Activated naive CD8-positive, alpha-beta T cell treated with anti-CD3 and anti-CD28 coated beads, Interleukin-2, amount 10 ng/mL, durations not matched to agents 7 days and 5 days (primary cell): Measurements from ENCODE around the gene SEMA4F. TPM values are rescaled to one million over a fixed set of nuclear protein-coding genes. Genes with fewer than 3 reads are reported as not detected.

Source experiments
- ATAC-seq: fragments of 150-1000 bp; cut with Tn5 transposase; one replicate; pipeline ENCODE4 v1.10.0; 2021; ENCODE audit warnings: low read depth, moderate library complexity
- POLR2A ChIA-PET: fragments of 350-600 bp; sonication (Branson Sonifier 250); formaldehyde crosslinking; loops from one replicate; lab custom pipeline; 2021; ENCODE audit warnings: antibody characterized with exemption; lab: Charles Lee
- DNase-seq: peaks from one replicate; pipeline ENCODE4 v3.0.0; 2021
- H3K27ac Mint-ChIP-seq: one replicate; pipeline ENCODE4 v1.8.0; 2022; ENCODE audit warnings: mild to moderate bottlenecking, mixed read lengths
- H3K27me3 Mint-ChIP-seq: one replicate; pipeline ENCODE4 v1.8.0; 2022; ENCODE audit warnings: mild to moderate bottlenecking, moderate library complexity, mixed read lengths
- H3K36me3 Mint-ChIP-seq: one replicate; pipeline ENCODE4 v1.8.0; 2021; ENCODE audit warnings: mild to moderate bottlenecking, mixed read lengths
- H3K4me1 Mint-ChIP-seq: one replicate; pipeline ENCODE4 v1.8.0; 2021; ENCODE audit warnings: mixed read lengths
- H3K4me3 Mint-ChIP-seq: one replicate; pipeline ENCODE4 v1.8.0; 2022; ENCODE audit warnings: mild to moderate bottlenecking, moderate library complexity, mixed read lengths
- H3K9me3 Mint-ChIP-seq: one replicate; pipeline ENCODE4 v1.8.0; 2021; ENCODE audit warnings: mixed read lengths
- total RNA-seq, 2 experiments: library from RNA; stranded (reverse); gene quantifications; one replicate each; pipeline ENCODE4 v1.2.3, GENCODE V29; 2021

SEMA4F gene
- total RNA-seq, 2 experiments from 2014 or later: 9.6 to 11.1 TPM

- H3K36me3 Mint-ChIP-seq: no peaks in the 10 kb centered on the region
- no peak for ATAC-seq
Observed at GRCh38 chr2:74724496-74724895, 70.4 kb downstream of the SEMA4F start.

GRCh38 chr2:74725287-74725686, 71.2 kb downstream of the SEMA4F start:
- POLR2A ChIA-PET: no interaction called here
- no peak for ATAC-seq

More at GRCh38 chr2:74724496-74724895, 70.4 kb downstream of the SEMA4F start:
- Mint-ChIP-seq H3K27ac (no peak overlapping the region), H3K9me3 (no peaks in the 10 kb centered on the region), H3K27me3 (peaks cover 24% of the 10 kb centered on the region), H3K4me1 (no peaks in the 10 kb centered on the region), H3K4me3 (no peak overlapping the region)
- DNase-seq: no peak
- POLR2A ChIA-PET: no interaction called here

GRCh38 chr2:74728842-74729241, 74.8 kb downstream of the SEMA4F start:
- H3K36me3 Mint-ChIP-seq: peaks cover 1% of the 10 kb centered on the region
- H3K4me3 Mint-ChIP-seq: no peak overlapping the region
- no peaks in the 10 kb centered on the region for H3K9me3 Mint-ChIP-seq

More at GRCh38 chr2:74725287-74725686, 71.2 kb downstream of the SEMA4F start:
- no peak for DNase-seq
- Mint-ChIP-seq H3K9me3 (no peaks in the 10 kb centered on the region), H3K36me3 (no peaks in the 10 kb centered on the region), H3K4me3 (no peak overlapping the region), H3K27me3 (peaks cover 24% of the 10 kb centered on the region), H3K27ac (no peak overlapping the region), H3K4me1 (no peaks in the 10 kb centered on the region)

GRCh38 chr2:74730530-74730929, 76.5 kb downstream of the SEMA4F start:
- POLR2A ChIA-PET: no interaction called here
- peaks cover 5% of the 10 kb centered on the region for H3K4me1 Mint-ChIP-seq
- peaks cover 23% of the 10 kb centered on the region for H3K27me3 Mint-ChIP-seq
- H3K27ac Mint-ChIP-seq: no peak overlapping the region
- DNase-seq (no peak), ATAC-seq (no peak)
- no peak overlapping the region for H3K4me3 Mint-ChIP-seq
- peaks cover 1% of the 10 kb centered on the region for H3K9me3 Mint-ChIP-seq
- H3K36me3 Mint-ChIP-seq: peaks cover 1% of the 10 kb centered on the region

More at GRCh38 chr2:74728842-74729241, 74.8 kb downstream of the SEMA4F start:
- H3K27ac Mint-ChIP-seq: no peak overlapping the region
- DNase-seq: no peak
- ATAC-seq: no peak
- H3K4me1 Mint-ChIP-seq: no peaks in the 10 kb centered on the region
- POLR2A ChIA-PET: no interaction called here
- H3K27me3 Mint-ChIP-seq: peaks cover 23% of the 10 kb centered on the region

Other genes with a start within 250 kb of the SEMA4F start
- 1 to 10 TPM; 3.7 to 5.8 TPM for gene C2orf81, start 232.6 kb upstream of the SEMA4F start, total RNA-seq
- gene WDR54, start 232.5 kb upstream of the SEMA4F start, total RNA-seq: 10 to 100 TPM; 88.9 to 94.4 TPM
- gene RTKN, start 212.3 kb upstream of the SEMA4F start, total RNA-seq: 1 to 10 TPM in 1 of 2 experiments, under 1 TPM in 1; 0.80 to 1.8 TPM
- 10 to 100 TPM; 46.8 to 51.4 TPM for gene INO80B, start 199.2 kb upstream of the SEMA4F start, total RNA-seq
- 10 to 100 TPM; 66.8 to 69.6 TPM for gene WBP1, start 195.8 kb upstream of the SEMA4F start, total RNA-seq
- gene MOGS, start 188.9 kb upstream of the SEMA4F start, total RNA-seq: 10 to 100 TPM; 66.1 to 68.7 TPM
- gene MRPL53, start 181.6 kb upstream of the SEMA4F start, total RNA-seq: 10 to 100 TPM; 91.6 to 92.1 TPM
- 10 to 100 TPM; 36.8 to 37.1 TPM for gene CCDC142, start 171.2 kb upstream of the SEMA4F start, total RNA-seq
- gene TTC31, start 171.2 kb upstream of the SEMA4F start, total RNA-seq: 10 to 100 TPM; 44.1 to 46.2 TPM
- gene LBX2, start 154.6 kb upstream of the SEMA4F start, total RNA-seq: 1 to 10 TPM; 1.2 to 1.3 TPM
- 10 to 100 TPM; 35.9 to 40.1 TPM for gene PCGF1, start 146.6 kb upstream of the SEMA4F start, total RNA-seq
- under 1 TPM; 0.69 to 0.88 TPM for gene TLX2, start 139.8 kb upstream of the SEMA4F start, total RNA-seq
- gene DQX1, start 128.0 kb upstream of the SEMA4F start, total RNA-seq: under 1 TPM; 0.20 to 0.39 TPM
- gene AUP1, start 124.5 kb upstream of the SEMA4F start, total RNA-seq: 100 to 1,000 TPM; 126 to 127 TPM
- gene HTRA2, start 124.3 kb upstream of the SEMA4F start, total RNA-seq: 10 to 100 TPM; 46.6 to 47.4 TPM
- gene LOXL3, start 100.3 kb upstream of the SEMA4F start, total RNA-seq: under 1 TPM; 0.42 to 0.62 TPM
- 10 to 100 TPM; 37.7 to 38.3 TPM for gene DOK1, start 99.5 kb upstream of the SEMA4F start, total RNA-seq
- gene M1AP, start 5.9 kb upstream of the SEMA4F start, total RNA-seq: not detected
- 10 to 100 TPM; 39.8 to 40.9 TPM for gene HK2, start 179.9 kb downstream of the SEMA4F start, total RNA-seq